Measurements from ENCODE around the gene THOC5. TPM values are rescaled to one million over a fixed set of nuclear protein-coding genes. Genes with fewer than 3 reads are reported as not detected.

THOC5 gene
- total and polyA plus RNA-seq, 3 donors from 2014 or later = 46.0 to 59.1 (median 58.7) TPM

DNA sequence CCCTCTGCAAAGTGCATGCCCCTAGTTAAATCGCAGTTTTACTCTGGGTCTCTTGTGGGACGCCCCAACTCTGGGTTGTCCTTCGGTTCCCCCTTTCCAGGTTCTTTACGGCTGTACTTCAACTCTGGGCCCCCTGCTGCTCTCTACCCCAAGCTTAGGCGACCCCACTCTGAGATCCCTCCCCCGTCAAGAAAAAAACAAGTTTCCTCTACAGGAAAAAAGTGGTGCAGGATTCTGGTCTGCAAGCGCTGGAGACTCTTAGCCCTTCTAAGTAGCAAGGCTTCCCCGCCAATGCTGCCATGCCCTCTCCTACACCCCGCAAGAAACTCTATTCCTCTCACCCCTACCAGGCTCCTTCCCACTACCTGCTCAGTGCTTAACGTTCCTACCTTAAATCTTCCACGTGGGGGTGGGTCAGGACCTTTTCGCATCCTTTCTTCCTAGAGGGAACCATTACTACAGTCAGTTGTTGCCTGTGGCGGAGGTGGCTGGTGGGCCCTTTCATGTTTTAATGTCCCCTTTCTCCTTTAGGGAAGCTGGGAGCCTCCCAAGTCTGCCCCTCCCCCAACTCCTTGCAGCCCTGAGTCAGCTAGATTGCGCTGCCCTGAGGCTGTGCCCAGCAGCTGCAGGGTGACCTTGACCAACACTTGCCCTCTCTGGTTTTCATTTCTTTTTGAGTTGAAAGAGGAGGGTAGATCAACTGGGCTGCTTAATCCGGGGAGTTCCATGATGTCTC, 72.1 kb downstream of the THOC5 start:
- no peaks in the 10 kb centered on the region for H3K27me3 ChIP-seq

DNA sequence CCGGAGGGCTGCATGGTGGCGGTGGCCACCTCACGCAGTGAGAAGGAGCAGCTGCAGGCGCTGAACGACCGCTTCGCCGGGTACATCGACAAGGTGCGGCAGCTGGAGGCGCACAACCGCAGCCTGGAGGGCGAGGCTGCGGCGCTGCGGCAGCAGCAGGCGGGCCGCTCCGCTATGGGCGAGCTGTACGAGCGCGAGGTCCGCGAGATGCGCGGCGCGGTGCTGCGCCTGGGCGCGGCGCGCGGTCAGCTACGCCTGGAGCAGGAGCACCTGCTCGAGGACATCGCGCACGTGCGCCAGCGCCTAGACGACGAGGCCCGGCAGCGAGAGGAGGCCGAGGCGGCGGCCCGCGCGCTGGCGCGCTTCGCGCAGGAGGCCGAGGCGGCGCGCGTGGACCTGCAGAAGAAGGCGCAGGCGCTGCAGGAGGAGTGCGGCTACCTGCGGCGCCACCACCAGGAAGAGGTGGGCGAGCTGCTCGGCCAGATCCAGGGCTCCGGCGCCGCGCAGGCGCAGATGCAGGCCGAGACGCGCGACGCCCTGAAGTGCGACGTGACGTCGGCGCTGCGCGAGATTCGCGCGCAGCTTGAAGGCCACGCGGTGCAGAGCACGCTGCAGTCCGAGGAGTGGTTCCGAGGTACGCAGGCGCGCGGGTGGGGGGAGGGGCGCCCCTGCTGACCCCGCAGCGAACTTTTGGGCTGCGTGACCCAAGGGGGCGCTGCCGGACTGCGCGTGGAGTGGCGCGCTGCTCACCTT, 72.9 kb downstream of the THOC5 start:
- H3K4me3 ChIP-seq = peak overlapping the region; percentile 51 to 60
- TF ChIP-seq, protein P1, sequence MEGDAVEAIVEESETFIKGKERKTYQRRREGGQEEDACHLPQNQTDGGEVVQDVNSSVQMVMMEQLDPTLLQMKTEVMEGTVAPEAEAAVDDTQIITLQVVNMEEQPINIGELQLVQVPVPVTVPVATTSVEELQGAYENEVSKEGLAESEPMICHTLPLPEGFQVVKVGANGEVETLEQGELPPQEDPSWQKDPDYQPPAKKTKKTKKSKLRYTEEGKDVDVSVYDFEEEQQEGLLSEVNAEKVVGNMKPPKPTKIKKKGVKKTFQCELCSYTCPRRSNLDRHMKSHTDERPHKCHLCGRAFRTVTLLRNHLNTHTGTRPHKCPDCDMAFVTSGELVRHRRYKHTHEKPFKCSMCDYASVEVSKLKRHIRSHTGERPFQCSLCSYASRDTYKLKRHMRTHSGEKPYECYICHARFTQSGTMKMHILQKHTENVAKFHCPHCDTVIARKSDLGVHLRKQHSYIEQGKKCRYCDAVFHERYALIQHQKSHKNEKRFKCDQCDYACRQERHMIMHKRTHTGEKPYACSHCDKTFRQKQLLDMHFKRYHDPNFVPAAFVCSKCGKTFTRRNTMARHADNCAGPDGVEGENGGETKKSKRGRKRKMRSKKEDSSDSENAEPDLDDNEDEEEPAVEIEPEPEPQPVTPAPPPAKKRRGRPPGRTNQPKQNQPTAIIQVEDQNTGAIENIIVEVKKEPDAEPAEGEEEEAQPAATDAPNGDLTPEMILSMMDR (IDR thresholded peaks at IDR 0.05) = peak in 1 of 3 experiments; percentile 28
- TF ChIP-seq POLR2A (IDR thresholded peaks at IDR 0.05) = no peak
- intact Hi-C loops (cut with DNase I; ENCODE audit: low total_unique reads) = no loop called here
- H3K27ac ChIP-seq = no peak overlapping the region
- no peaks in the 10 kb centered on the region for H3K27me3 ChIP-seq
- H3K36me3 ChIP-seq (ENCODE audit: low read depth, missing control alignments) = no peaks in the 10 kb centered on the region
- peak; percentile 82 for DNase-seq
- WGBS, 2 donors = 3 to 5% methylated on average over 21 to 65 of the region's 107 CpGs
- H3K9me3 ChIP-seq = no peaks in the 10 kb centered on the region
- peaks cover 19% of the 10 kb centered on the region for H3K4me1 ChIP-seq

More for the DNA sequence above, 72.1 kb downstream of the THOC5 start:
- no peak overlapping the region for H3K27ac ChIP-seq
- H3K36me3 ChIP-seq (ENCODE audit: low read depth, missing control alignments) = no peaks in the 10 kb centered on the region
- peak overlapping the region; percentile 51 to 60 for H3K4me3 ChIP-seq
- peak; percentile 73 for DNase-seq
- H3K4me1 ChIP-seq = peaks cover 19% of the 10 kb centered on the region
- 8 to 9% methylated on average over 15 of the region's 15 CpGs for WGBS, 2 donors
- TF ChIP-seq POLR2A (IDR thresholded peaks at IDR 0.05) = no peak
- TF ChIP-seq, protein P1 (IDR thresholded peaks at IDR 0.05) = no peak
- intact Hi-C loops (cut with DNase I; ENCODE audit: low total_unique reads) = no loop called here
- H3K9me3 ChIP-seq = no peaks in the 10 kb centered on the region

DNA sequence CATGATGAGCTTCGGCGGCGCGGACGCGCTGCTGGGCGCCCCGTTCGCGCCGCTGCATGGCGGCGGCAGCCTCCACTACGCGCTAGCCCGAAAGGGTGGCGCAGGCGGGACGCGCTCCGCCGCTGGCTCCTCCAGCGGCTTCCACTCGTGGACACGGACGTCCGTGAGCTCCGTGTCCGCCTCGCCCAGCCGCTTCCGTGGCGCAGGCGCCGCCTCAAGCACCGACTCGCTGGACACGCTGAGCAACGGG, 73.4 kb downstream of the THOC5 start:
- TF ChIP-seq, protein P1 (IDR thresholded peaks at IDR 0.05) = no peak
- TF ChIP-seq POLR2A (IDR thresholded peaks at IDR 0.05) = no peak
- Histone ChIP-seq H3K9me3 (no peaks in the 10 kb centered on the region), H3K27ac (no peak overlapping the region), H3K27me3 (no peaks in the 10 kb centered on the region), H3K36me3 (ENCODE audit: low read depth, missing control alignments) (no peaks in the 10 kb centered on the region), H3K4me1 (peaks cover 19% of the 10 kb centered on the region), H3K4me3 (peak overlapping the region; percentile 51 to 60)
- DNase-seq = no peak
- no CpG with 5 or more reads among the region's 39 CpGs for WGBS, 2 donors
- intact Hi-C loops (cut with DNase I; ENCODE audit: low total_unique reads) = no loop called here

DNA sequence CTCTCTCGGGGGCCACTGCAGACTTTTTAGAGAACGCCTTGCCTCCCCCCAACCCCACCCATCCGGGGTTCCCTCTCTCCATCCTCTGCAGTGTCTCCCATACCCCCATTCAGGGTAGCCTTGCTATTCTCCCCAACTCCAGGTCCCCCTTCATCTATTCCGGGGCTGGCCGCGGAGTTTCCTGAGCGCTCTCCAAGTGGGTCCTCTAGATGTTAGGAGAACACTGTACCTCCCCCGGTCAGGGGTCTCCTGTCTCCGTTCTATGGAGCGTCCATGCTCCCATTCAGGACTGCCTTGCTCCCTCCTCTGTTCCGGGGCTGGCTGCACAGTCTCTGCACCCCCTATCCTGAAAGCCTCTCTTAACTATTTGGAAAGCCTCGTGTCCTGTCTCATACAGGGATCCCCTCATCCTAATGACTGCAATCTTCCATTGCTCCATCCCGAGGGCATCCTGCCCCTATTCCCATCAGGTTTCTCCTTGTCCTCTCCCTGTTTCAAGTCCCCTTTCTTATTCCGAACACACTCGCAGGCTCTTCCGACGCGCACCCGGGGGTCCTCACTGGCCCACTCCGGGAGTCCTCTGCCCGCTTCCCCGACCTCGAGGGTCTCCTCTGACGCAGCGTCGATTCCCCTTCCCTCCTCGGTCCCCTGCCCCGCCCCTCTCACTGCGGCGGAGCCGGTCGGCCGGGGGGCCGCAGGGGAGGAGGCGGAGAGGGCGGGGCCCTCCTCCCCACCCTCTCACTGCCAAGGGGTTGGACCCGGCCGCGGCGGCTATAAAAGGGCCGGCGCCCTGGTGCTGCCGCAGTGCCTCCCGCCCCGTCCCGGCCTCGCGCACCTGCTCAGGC, 73.9 kb downstream of the THOC5 start, which contains the start of gene NEFH:
TSS of gene NEFH (plus strand) at position 802 of the 845 bp plus-strand sequence. CDS start 45 bp downstream, outside the sequence.
- H3K27ac ChIP-seq = no peak within 1 kb of the TSS

More for the DNA sequence above, 73.9 kb downstream of the THOC5 start, which contains the start of gene NEFH:
- no peak for DNase-seq
- H3K4me3 ChIP-seq = peak within 1 kb of the TSS; percentile 51 to 60
- no peaks in the 10 kb centered on the region for H3K9me3 ChIP-seq
- H3K36me3 ChIP-seq (ENCODE audit: low read depth, missing control alignments) = no peaks in the 10 kb centered on the region
- intact Hi-C loops (cut with DNase I; ENCODE audit: low total_unique reads) = no loop called here
- WGBS, 2 donors = 9 to 12% methylated on average over 25 to 40 of the region's 48 CpGs
- H3K27me3 ChIP-seq = no peaks in the 10 kb centered on the region
- TF ChIP-seq, protein P1 (IDR thresholded peaks at IDR 0.05) = no peak
- TF ChIP-seq POLR2A (IDR thresholded peaks at IDR 0.05) = no peak
- H3K4me1 ChIP-seq = peaks cover 19% of the 10 kb centered on the region
